A375 (cell line): ENCODE data around the gene TECTA. TPM values are rescaled to one million over a fixed set of nuclear protein-coding genes. Genes with fewer than 3 reads are reported as not detected.

Experiments
- total RNA-seq: library from RNA; depleted of rRNA; stranded (reverse); fragments of >200 nt; shearing (Covaris generic); gene quantifications from 2 replicates; pipeline ENCODE4 v1.2.3, GENCODE V29; 2014; rRNA removed

The TECTA gene
- 0.32 and 0.49 TPM in 2 replicates for total RNA-seq

GRCh38 chr11:121100943-121101342 lies at the start of gene TECTA:
TECTA (plus strand) TSS chr11:121101243; CDS start chr11:121102666, 1,423 bp downstream.

Other genes starting within 250 kb of the TECTA start
- 11.1 and 14.4 TPM in 2 replicates for gene TBCEL, start 77.1 kb upstream of the TECTA start, total RNA-seq
- 13.0 and 14.3 TPM in 2 replicates for gene SC5D, start 191.5 kb downstream of the TECTA start, total RNA-seq